Osteocyte (in vitro differentiated cells): ENCODE results near the gene RRH. TPM values are rescaled to one million over a fixed set of nuclear protein-coding genes. Genes with fewer than 3 reads are reported as not detected.

Experiments
- DNase-seq: peaks from one replicate; pipeline ENCODE4 v3.0.0; 2021; ENCODE audit warnings: mixed read lengths; ENCODE audit not compliant: unreplicated experiment; ENCODE audit errors: extremely low spot score
- H3K27ac Mint-ChIP-seq: one replicate; pipeline ENCODE4 v1.8.0; 2021; ENCODE audit warnings: mild to moderate bottlenecking, mixed read lengths; ENCODE audit not compliant: unreplicated experiment
- H3K27me3 Mint-ChIP-seq: one replicate; pipeline ENCODE4 v1.8.0; 2021; ENCODE audit warnings: mixed read lengths; ENCODE audit not compliant: unreplicated experiment
- H3K36me3 Mint-ChIP-seq: one replicate; pipeline ENCODE4 v1.8.0; 2021; ENCODE audit warnings: mixed read lengths; ENCODE audit not compliant: unreplicated experiment
- H3K4me1 Mint-ChIP-seq: one replicate; pipeline ENCODE4 v1.8.0; 2021; ENCODE audit warnings: mixed read lengths; ENCODE audit not compliant: unreplicated experiment
- H3K4me3 Mint-ChIP-seq: one replicate; pipeline ENCODE4 v1.8.0; 2021; ENCODE audit warnings: mild to moderate bottlenecking, moderate library complexity, mixed read lengths; ENCODE audit not compliant: unreplicated experiment
- H3K9me3 Mint-ChIP-seq: one replicate; pipeline ENCODE4 v1.8.0; 2021; ENCODE audit warnings: mixed read lengths; ENCODE audit not compliant: unreplicated experiment
- CTCF ChIP-seq: fragments of 200-600 bp; sonication (generic); IDR thresholded peaks from 2 replicates; pipeline ENCODE4 v1.5.0; 2021; ENCODE audit warnings: antibody characterized with exemption, mild to moderate bottlenecking, moderate library complexity
- total RNA-seq: library from RNA; stranded (reverse); gene quantifications from 2 replicates; pipeline ENCODE4 v1.2.1, GENCODE V29; 2021

Gene RRH
- total RNA-seq, 1 donor from 2014 or later = not detected

GRCh38 chr4:109886303-109886702 is 58.5 kb downstream of the RRH start:
- no peak overlapping the region for H3K4me3 Mint-ChIP-seq
- no peaks in the 10 kb centered on the region for H3K36me3 Mint-ChIP-seq
- H3K27ac Mint-ChIP-seq = no peak overlapping the region
- H3K4me1 Mint-ChIP-seq = no peaks in the 10 kb centered on the region
- TF ChIP-seq CTCF = no peak
- H3K9me3 Mint-ChIP-seq = no peaks in the 10 kb centered on the region
- H3K27me3 Mint-ChIP-seq = peaks cover 14% of the 10 kb centered on the region
- no peak for DNase-seq

GRCh38 chr4:109887071-109887470 is 59.3 kb downstream of the RRH start:
- H3K27ac Mint-ChIP-seq = no peak overlapping the region
- no peak for TF ChIP-seq CTCF
- DNase-seq = no peak
- H3K27me3 Mint-ChIP-seq = peaks cover 9% of the 10 kb centered on the region
- H3K36me3 Mint-ChIP-seq = no peaks in the 10 kb centered on the region
- no peak overlapping the region for H3K4me3 Mint-ChIP-seq
- no peaks in the 10 kb centered on the region for H3K4me1 Mint-ChIP-seq
- no peaks in the 10 kb centered on the region for H3K9me3 Mint-ChIP-seq

- no peaks in the 10 kb centered on the region for H3K36me3 Mint-ChIP-seq
- peaks cover 3% of the 10 kb centered on the region for H3K27me3 Mint-ChIP-seq
- H3K27ac Mint-ChIP-seq = no peak overlapping the region
- DNase-seq = no peak
- no peak overlapping the region for H3K4me3 Mint-ChIP-seq
- TF ChIP-seq CTCF = no peak
- H3K4me1 Mint-ChIP-seq = no peaks in the 10 kb centered on the region
- H3K9me3 Mint-ChIP-seq = no peaks in the 10 kb centered on the region
Observed at GRCh38 chr4:109890076-109890475, 62.3 kb downstream of the RRH start.

Other genes starting within 250 kb of the RRH start
- 19.8 and 23.3 TPM in 2 replicates for gene CASP6, start 124.5 kb upstream of the RRH start, total RNA-seq
- gene PLA2G12A, start 97.9 kb upstream of the RRH start, total RNA-seq = 38.6 and 43.8 TPM in 2 replicates
- not detected in 2 replicates for gene CFI, start 26.0 kb upstream of the RRH start, total RNA-seq
- 16.8 and 17.5 TPM in 2 replicates for gene GAR1, start 12.2 kb upstream of the RRH start, total RNA-seq
- 0.08 and 0.13 TPM in 2 replicates for gene LRIT3, start 20.1 kb downstream of the RRH start, total RNA-seq
- not detected in 2 replicates for gene EGF, start 84.9 kb downstream of the RRH start, total RNA-seq